T47D (cell line): ENCODE measurements around the gene SLCO3A1.

Experiments used
- DNase-seq, 2 experiments: peaks; one replicate each; pipeline versions ENCODE4 v3.0.0 to v3.0.0-alpha.2; 2011 to 2012; ENCODE audit warnings: low read depth in 1 of 2, low spot score in 1 of 2
- JUND ChIP-seq: IDR thresholded peaks from 2 replicates; pipeline ENCODE4 v1.6.1; 2012; ENCODE audit warnings: low read depth
- in situ Hi-C: cut with HindIII; loops from 2 replicates; pipeline ENCODE4 v1.10.0; 2016; ENCODE audit warnings: low sequenced_read_pairs, low pct_unique_long_range_greater_than_20kb

Gene SLCO3A1

DNA sequence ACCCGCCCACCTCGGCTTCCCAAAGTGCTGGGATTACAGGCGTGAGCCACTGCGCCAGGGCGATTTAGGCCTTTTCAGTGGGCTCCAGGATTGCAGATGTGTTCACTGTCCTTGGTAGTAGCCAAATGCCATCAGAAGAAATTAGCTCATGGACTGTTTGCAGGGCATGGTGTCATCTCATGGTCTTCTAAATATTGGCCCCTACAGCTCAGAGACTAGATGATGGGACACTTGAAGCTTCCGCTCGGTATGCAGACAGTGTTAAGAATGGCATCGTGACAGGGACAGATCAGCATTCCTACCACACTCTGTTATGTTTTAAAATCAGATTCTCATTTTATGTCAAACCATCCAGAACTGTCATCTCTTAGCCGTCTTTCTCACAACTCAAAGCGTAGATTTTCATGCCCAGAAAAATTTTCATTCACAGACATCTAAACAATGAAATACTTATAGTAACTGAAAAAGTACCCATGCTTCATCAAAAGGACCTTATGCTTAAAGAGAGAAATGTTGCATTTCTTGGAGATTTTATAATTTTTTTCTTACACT is 24.9 kb downstream of the SLCO3A1 start:
- in situ Hi-C loops, result no loop called here
- no peak for TF ChIP-seq JUND
- no peak for DNase-seq

DNA sequence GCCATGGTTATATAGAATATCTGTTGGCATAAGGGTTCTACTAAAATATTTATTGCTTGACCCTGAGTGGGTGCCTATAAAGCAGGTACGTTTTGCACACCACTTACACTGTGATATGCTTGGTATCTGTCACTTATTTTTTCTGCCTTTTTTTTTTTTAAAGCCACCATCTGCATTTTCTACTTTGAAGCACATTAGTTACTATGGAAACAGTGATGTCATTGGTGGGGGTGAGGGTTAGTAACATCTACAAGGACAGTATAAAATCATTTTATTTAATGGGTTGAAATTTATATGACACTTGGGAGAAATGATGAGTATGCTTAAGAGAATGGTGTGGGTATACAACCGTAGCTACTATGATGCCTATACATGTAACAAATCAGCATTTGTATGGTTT is 25.6 kb downstream of the SLCO3A1 start:
- in situ Hi-C loops, result no loop called here
- TF ChIP-seq JUND, result no peak
- DNase-seq, result no peak

DNA sequence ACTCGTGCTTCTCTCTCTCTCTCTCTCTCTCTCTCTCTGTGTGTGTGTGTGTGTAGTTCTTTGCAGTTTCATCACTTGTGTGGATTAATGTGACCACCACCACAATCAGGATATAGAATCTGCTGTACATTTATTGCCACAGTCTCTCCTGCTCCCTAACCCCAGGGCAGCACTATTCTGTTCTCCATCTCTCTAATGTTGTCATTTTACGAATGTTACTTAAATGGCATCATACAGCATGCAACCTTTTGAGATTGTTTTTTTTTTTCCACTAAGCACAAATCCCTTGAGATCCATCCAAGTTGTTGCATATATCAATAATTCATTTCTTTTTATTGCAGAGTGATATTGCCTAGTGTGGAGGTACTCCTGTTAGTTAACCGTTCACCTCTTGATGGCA is 26.9 kb downstream of the SLCO3A1 start:
- no peak for TF ChIP-seq JUND
- no peak for DNase-seq
- in situ Hi-C loops, result no loop called here

GRCh38 chr15:91881569-91882297 is 28.2 kb downstream of the SLCO3A1 start:
- in situ Hi-C loops, result no loop called here
- no peak for TF ChIP-seq JUND
- no peak for DNase-seq

GRCh38 chr15:91882858-91883586 is 29.5 kb downstream of the SLCO3A1 start:
- DNase-seq, result no peak
- in situ Hi-C loops, result no loop called here
- no peak for TF ChIP-seq JUND

DNA sequence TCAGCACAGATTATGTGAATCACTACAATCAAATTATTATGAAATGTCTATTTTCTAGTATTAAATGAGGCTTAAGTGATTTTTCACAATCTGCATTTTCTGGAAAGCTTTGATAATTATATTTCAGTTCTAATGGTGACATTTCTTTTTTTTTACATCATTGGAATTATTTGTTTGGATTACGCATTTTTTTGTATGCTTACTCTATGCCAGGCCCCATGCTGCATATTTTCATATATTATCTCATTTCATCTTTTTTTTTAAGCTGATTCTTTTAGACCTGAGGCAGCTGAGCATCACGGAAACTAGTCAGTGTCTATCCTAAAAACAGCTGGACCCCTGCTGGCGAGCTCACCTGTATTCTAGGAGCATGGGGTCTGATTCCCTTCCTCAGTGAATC is 31.1 kb downstream of the SLCO3A1 start:
- TF ChIP-seq JUND, result no peak
- in situ Hi-C loops, result no loop called here
- DNase-seq, result no peak

- no peak for DNase-seq
- in situ Hi-C loops, result no loop called here
Measured at GRCh38 chr15:91885054-91885453, 31.5 kb downstream of the SLCO3A1 start.

DNA sequence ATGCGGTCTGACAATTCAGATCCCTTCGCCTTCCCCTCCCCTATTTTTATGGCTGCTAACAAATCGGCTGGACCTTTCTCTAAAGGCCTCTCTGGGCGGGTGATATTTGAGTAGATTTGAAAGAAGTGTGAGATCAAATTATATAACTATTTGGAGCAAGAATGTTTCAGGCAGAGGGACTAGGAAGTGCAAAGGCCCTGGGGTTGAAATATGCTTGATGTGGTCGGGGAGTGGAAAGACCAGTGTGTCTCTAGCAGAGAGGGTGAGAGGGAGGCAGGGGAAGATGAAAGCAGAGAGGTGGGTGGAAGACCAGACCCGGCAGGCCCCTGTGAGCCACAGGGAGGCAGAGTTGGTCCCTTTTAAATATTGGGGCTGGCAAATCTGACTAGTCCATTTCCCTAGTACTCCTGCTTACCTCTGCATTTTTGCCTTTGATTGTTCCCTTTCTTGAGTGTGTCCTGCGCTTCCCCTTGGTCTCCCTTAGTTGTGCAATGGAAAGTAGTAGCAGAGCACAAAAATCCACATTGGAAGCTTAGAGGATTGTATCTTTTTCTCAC is 32.3 kb downstream of the SLCO3A1 start:
- no peak for DNase-seq
- in situ Hi-C loops, result no loop called here
- TF ChIP-seq JUND, result no peak

More at GRCh38 chr15:91885054-91885453, 31.5 kb downstream of the SLCO3A1 start:
- TF ChIP-seq JUND, result no peak

DNA sequence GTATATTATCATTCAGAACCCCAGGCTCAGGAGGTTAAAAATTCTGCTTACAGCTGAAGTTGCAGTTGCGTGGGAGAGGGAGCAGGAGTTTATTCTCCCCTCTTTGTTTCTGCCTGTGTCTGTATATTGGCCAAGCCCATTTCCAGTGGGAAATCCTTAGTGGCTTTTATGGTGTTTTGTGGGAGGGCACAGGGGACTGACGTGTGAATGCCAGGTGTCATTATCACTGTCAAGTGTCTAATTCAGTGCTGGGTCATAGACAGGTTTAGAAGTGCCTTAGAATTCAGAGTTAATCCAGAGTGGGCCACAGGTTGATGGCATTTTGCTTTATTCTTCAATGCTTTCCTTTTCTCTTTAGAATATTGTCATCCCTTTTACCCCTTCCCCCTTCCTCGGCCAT is 33.4 kb downstream of the SLCO3A1 start:
- in situ Hi-C loops, result no loop called here
- DNase-seq, result no peak
- no peak for TF ChIP-seq JUND

GRCh38 chr15:91887321-91887720 is 33.8 kb downstream of the SLCO3A1 start:
- TF ChIP-seq JUND, result no peak
- DNase-seq, result no peak
- in situ Hi-C loops, result no loop called here

GRCh38 chr15:91887921-91888373 is 34.4 kb downstream of the SLCO3A1 start:
- no peak for DNase-seq

GRCh38 chr15:91889111-91889815 is 35.8 kb downstream of the SLCO3A1 start:
- no peak for DNase-seq
- TF ChIP-seq JUND, result no peak
- in situ Hi-C loops, result no loop called here

More at GRCh38 chr15:91887921-91888373, 34.4 kb downstream of the SLCO3A1 start:
- TF ChIP-seq JUND, result no peak
- in situ Hi-C loops, result no loop called here
